A673 (cell line): ENCODE data around the gene ADAM8. TPM values are rescaled to one million over a fixed set of nuclear protein-coding genes. Genes with fewer than 3 reads are reported as not detected.

ENCODE experiments used
- BruUV-seq: library from RNA; stranded (reverse); fragments of 400-500 nt; replicated peaks from 2 replicates; lab custom pipeline; 2021; lab: Mats Ljungman, UMichigan
- CTCF ChIA-PET: fragments of 300-600 bp; sonication (Branson Sonifier 250); formaldehyde crosslinking; loops from one replicate; lab custom pipeline; 2022; ENCODE audit warnings: antibody characterized with exemption; lab: Charles Lee
- POLR2A ChIA-PET: fragments of 300-600 bp; sonication (Branson Sonifier 250); formaldehyde crosslinking; loops from one replicate; lab custom pipeline; 2022; ENCODE audit warnings: antibody characterized with exemption; ENCODE audit not compliant: low non-redundant PET; lab: Charles Lee
- DNase-seq: peaks from one replicate; pipeline ENCODE4 v3.0.0-alpha.2; 2015; ENCODE audit warnings: low spot score
- H3K27ac ChIP-seq: fragments of 200-600 bp; sonication (generic); 2 replicates; pipeline ENCODE4 v1.5.1; 2016; ENCODE audit warnings: mixed run types, low read depth, mild to moderate bottlenecking, mixed read lengths, antibody characterized with exemption, low read length; ENCODE audit not compliant: poor library complexity, severe bottlenecking
- H3K27me3 ChIP-seq: fragments of 200-600 bp; sonication (generic); replicated peaks from 2 replicates; pipeline ENCODE4 v1.6.1; 2017; ENCODE audit warnings: mixed run types, low read depth, mild to moderate bottlenecking, mixed read lengths, antibody characterized with exemption, low read length; ENCODE audit not compliant: insufficient read depth, poor library complexity
- H3K36me3 ChIP-seq: fragments of 200-600 bp; sonication (generic); 2 replicates; pipeline ENCODE4 v1.6.1; 2016; ENCODE audit warnings: mixed run types, mild to moderate bottlenecking, mixed read lengths, antibody characterized with exemption, low read length; ENCODE audit not compliant: insufficient read depth, poor library complexity, severe bottlenecking
- H3K4me1 ChIP-seq: fragments of 200-600 bp; sonication (generic); 2 replicates; pipeline ENCODE4 v1.6.1; 2017; ENCODE audit warnings: mixed run types, mild to moderate bottlenecking, mixed read lengths, antibody characterized with exemption, low read length; ENCODE audit not compliant: insufficient read depth, poor library complexity, severe bottlenecking
- H3K4me3 ChIP-seq: fragments of 200-600 bp; sonication (generic); 2 replicates; pipeline ENCODE4 v1.5.1; 2016; ENCODE audit warnings: low read depth, mixed run types, mild to moderate bottlenecking, mixed read lengths, low read length; ENCODE audit not compliant: poor library complexity, severe bottlenecking
- H3K9me3 ChIP-seq: fragments of 200-600 bp; sonication (generic); 2 replicates; pipeline ENCODE4 v1.6.1; 2016; ENCODE audit warnings: mixed run types, low read depth, mild to moderate bottlenecking, mixed read lengths, antibody characterized with exemption, low read length; ENCODE audit not compliant: poor library complexity, severe bottlenecking
- CTCF ChIP-seq: fragments of 300-800, 200-600 bp; sonication (generic); conservative IDR thresholded peaks from 2 replicates; pipeline ENCODE4 v1.5.1; 2017; ENCODE audit warnings: low read depth, mild to moderate bottlenecking, antibody characterized with exemption, low read length, moderate library complexity, mixed read lengths
- EZH2 ChIP-seq: fragments of 200-600 bp; sonication (generic); IDR thresholded peaks from 2 replicates; pipeline ENCODE4 v1.6.1; 2017; ENCODE audit warnings: borderline replicate concordance, low read depth, mild to moderate bottlenecking, mixed read lengths, antibody characterized with exemption, low read length; ENCODE audit not compliant: poor library complexity, severe bottlenecking
- intact Hi-C: fragments of 100-400 bp; cut with micrococcal nuclease; formaldehyde crosslinking; loops from one replicate; pipeline ENCODE4 v1.10.0; 2022; ENCODE audit not compliant: unreplicated experiment
- total RNA-seq: library from RNA; stranded (reverse); gene quantifications from 2 replicates; pipeline ENCODE4 v1.2.3, GENCODE V29; 2021

ADAM8 gene
- total RNA-seq, 1 experiment from 2014 or later: 1.2 TPM

DNA sequence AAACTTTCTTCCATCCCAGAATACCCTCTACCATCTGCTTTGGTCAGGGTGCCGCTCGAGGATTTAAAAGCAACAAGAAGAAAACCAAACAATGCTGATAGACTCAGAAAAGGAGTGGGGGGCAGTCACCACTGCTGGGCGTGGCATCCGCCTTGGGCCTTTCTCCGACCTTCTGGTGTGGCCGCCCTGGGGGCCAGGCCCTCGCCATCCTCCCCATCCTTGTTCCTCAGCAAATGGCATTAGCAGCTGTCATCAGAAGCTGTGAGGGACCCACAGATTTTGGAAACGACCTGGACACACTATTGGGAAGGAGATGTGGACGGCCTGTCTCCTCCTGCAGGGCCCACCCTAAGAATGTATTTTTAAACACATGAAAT is 36.1 kb upstream of the ADAM8 start:
- Histone ChIP-seq H3K36me3 (peaks cover 14% of the 10 kb centered on the region), H3K27ac (no peak overlapping the region), H3K9me3 (no peaks in the 10 kb centered on the region), H3K27me3 (no peaks in the 10 kb centered on the region), H3K4me3 (no peak overlapping the region), H3K4me1 (peaks cover 3% of the 10 kb centered on the region)
- CTCF ChIA-PET: no interaction called here
- TF ChIP-seq CTCF: no peak
- TF ChIP-seq EZH2: no peak
- DNase-seq: no peak
- POLR2A ChIA-PET: no interaction called here
- intact Hi-C loops: no loop called here
- no TSS peak for BruUV-seq

- Histone ChIP-seq H3K4me3 (no peak overlapping the region), H3K9me3 (no peaks in the 10 kb centered on the region), H3K27ac (no peak overlapping the region), H3K36me3 (peaks cover 14% of the 10 kb centered on the region), H3K4me1 (peaks cover 3% of the 10 kb centered on the region), H3K27me3 (no peaks in the 10 kb centered on the region)
- POLR2A ChIA-PET: no interaction called here
- CTCF ChIA-PET: no interaction called here
- DNase-seq: no peak
- intact Hi-C loops: no loop called here
- BruUV-seq: no TSS peak
- TF ChIP-seq CTCF: no peak
- no peak for TF ChIP-seq EZH2
These were observed 35.5 kb upstream of the ADAM8 start for GRCh38 chr10:133312016-133312768.

DNA sequence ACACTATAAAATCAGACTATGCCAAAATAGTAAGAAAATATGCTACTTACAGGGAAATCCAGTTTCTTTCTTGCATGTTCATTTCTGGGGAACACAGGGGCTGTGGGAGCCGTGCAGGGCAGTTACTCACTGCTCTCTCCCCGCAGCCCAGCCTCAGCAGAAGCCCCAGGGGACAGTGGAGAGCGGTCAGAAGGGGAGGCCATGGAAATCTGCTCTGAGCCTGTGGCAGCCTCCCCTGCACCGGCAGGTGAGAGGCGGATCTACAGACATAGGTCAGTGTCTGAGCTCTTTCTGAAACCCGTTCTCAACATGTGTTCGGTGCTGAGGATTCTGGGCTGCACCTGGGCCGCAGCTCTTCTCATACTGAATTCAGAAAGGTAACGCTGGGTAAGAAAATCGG is 34.9 kb upstream of the ADAM8 start:
- no peak for TF ChIP-seq EZH2
- TF ChIP-seq CTCF: no peak
- BruUV-seq: no TSS peak
- Histone ChIP-seq H3K4me3 (no peak overlapping the region), H3K27ac (no peak overlapping the region), H3K9me3 (no peaks in the 10 kb centered on the region), H3K36me3 (peaks cover 14% of the 10 kb centered on the region), H3K4me1 (peaks cover 3% of the 10 kb centered on the region), H3K27me3 (no peaks in the 10 kb centered on the region)
- POLR2A ChIA-PET: no interaction called here
- intact Hi-C loops: no loop called here
- CTCF ChIA-PET: no interaction called here
- no peak for DNase-seq
